Islet precursor cell (in vitro differentiated cells): Measurements from ENCODE around the gene PPP1R12C.
"Not testable (repeated sequence)": the region's sequence is repeated elsewhere in the genome, so short reads cannot be mapped to it uniquely, and the experiment has no call there.

Experiments used
- DNase-seq: peaks from one replicate; pipeline ENCODE4 v3.0.0-alpha.2; 2018

PPP1R12C gene

GRCh38 chr19:55109527-55110291 lies 7.7 kb downstream of the PPP1R12C start:
- DNase-seq = no peak

GRCh38 chr19:55107252-55107651 lies 10.2 kb downstream of the PPP1R12C start:
- not testable (repeated sequence) for DNase-seq

- no peak for DNase-seq
These were observed 10.8 kb downstream of the PPP1R12C start for GRCh38 chr19:55106591-55106990.

- no peak for DNase-seq
These were observed 12.2 kb downstream of the PPP1R12C start for GRCh38 chr19:55105237-55105636.

- no peak for DNase-seq
These were observed 14.2 kb downstream of the PPP1R12C start for GRCh38 chr19:55103190-55103589.

- no peak for DNase-seq
These were observed 16.2 kb downstream of the PPP1R12C start for GRCh38 chr19:55101261-55101660.

GRCh38 chr19:55099557-55100506 lies 17.6 kb downstream of the PPP1R12C start:
- peak; percentile 54 for DNase-seq

GRCh38 chr19:55098716-55099556 lies 18.5 kb downstream of the PPP1R12C start:
- peak; percentile 50 for DNase-seq

- peak; percentile 47 for DNase-seq
These were observed 19.3 kb downstream of the PPP1R12C start for GRCh38 chr19:55097864-55098715.

- DNase-seq = peak; percentile 57
These were observed 21.3 kb downstream of the PPP1R12C start for GRCh38 chr19:55096061-55096701.

GRCh38 chr19:55095260-55096060 lies 22.0 kb downstream of the PPP1R12C start:
- peak; percentile 65 for DNase-seq

GRCh38 chr19:55094456-55095259 lies 22.8 kb downstream of the PPP1R12C start:
- DNase-seq = peak; percentile 92

- DNase-seq = peak; percentile 76
These were observed 24.8 kb downstream of the PPP1R12C start for GRCh38 chr19:55092423-55093318.

- peak; percentile 89 for DNase-seq
These were observed 25.5 kb downstream of the PPP1R12C start for GRCh38 chr19:55091955-55092354.

- no peak for DNase-seq
These were observed 26.1 kb downstream of the PPP1R12C start for GRCh38 chr19:55091126-55091910.

GRCh38 chr19:55090564-55090963 lies 26.9 kb downstream of the PPP1R12C start:
- peak; percentile 46 for DNase-seq

- no peak for DNase-seq
These were observed 28.0 kb downstream of the PPP1R12C start for GRCh38 chr19:55089342-55089944.
